KOPT-K1 (cell line): Measurements from ENCODE around the gene TCF19.
"Not testable (repeated sequence)": the region's sequence is repeated elsewhere in the genome, so short reads cannot be mapped to it uniquely, and the experiment has no call there.

ENCODE experiments used
- H3K27ac ChIP-seq: fragments of 200-600 bp; sonication (generic); 2 replicates; pipeline ENCODE4 v1.5.1; 2016; ENCODE audit warnings: antibody characterized with exemption, mild to moderate bottlenecking, low read depth, low read length; ENCODE audit not compliant: poor library complexity, severe bottlenecking
- H3K36me3 ChIP-seq: fragments of 200-600 bp; sonication (generic); 2 replicates; pipeline ENCODE4 v1.5.1; 2017; ENCODE audit warnings: antibody characterized with exemption, mild to moderate bottlenecking, low read length, moderate library complexity; ENCODE audit not compliant: insufficient read depth
- H3K9me3 ChIP-seq: fragments of 200-600 bp; sonication (generic); 2 replicates; pipeline ENCODE4 v1.5.1; 2017; ENCODE audit warnings: antibody characterized with exemption, low read length, mild to moderate bottlenecking; ENCODE audit not compliant: insufficient read depth, poor library complexity, severe bottlenecking

Gene TCF19

DNA sequence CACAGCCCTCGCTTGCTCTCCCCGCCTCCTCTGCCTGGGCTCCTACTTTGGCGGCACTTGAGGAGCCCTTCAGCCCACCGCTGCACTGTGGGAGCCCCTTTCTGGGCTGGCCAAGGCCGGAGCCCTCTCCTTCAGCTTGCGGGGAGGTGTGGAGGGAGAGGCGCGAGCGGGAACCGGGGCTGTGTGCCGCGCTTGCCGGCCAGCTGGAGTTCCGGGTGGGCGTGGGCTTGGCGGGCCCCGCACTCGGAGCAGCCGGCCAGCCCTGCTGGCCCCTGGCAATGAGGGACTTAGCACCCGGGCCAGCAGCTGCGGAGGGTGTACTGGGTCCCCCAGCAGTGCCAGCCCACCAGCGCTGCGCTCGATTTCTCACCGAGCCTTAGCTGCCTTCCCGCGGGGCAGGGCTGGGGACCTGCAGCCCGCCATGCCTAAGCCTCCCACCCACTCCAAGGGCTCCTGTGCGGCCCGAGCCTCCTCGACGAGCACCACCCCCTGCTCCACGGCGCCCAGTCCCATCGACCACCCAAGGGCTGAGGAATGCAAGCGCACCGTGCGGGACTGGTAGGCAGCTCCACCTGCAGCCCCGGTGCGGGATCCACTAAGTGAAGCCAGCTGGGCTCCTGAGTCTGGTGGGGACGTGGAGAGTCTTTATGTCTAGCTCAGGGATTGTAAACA lies 37.1 kb downstream of the TCF19 start:
- H3K9me3 ChIP-seq, H3K27ac ChIP-seq: not testable (repeated sequence)
- peaks cover 10% of the 10 kb centered on the region; the same call in 1 of the 2 replicates for H3K36me3 ChIP-seq

DNA sequence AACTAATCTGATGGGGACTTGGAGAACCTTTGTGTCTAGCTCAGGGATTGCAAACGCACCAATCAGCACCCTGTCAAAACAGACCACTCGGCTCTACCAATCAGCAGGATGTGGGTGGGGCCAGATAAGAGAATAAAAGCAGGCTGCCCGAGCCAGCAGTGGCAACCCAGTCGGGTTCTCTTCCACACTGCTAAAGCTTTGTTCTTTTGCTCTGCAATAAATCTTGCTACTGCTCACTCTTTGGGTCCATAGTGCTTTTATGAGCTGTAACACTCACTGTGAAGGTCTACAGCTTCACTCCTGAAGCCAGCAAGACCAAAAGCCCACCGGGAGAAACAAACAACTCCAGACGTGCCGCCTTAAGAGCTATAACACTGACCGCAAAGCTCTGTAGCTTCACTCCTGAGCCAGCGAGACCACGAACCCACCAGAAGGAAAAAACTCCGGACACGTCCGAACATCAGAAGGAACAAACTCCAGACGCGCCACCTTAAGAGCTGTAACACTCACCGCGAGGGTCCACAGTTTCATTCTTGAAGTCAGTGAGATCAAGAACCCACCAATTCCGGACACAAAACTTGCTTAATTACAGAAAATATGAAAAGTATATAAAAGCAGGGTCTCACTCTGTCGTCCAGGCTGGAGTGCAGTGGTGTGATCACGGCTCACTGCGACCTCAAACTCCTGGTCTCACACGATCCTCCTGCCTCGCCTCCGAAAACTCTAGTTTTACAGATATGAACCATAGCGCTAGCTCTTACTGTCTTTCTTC lies 38.0 kb downstream of the TCF19 start:
- Histone ChIP-seq H3K27ac (peak overlapping the region; percentile 97), H3K36me3 (peaks cover 12% of the 10 kb centered on the region; the same call in 1 of the 2 replicates)
- H3K9me3 ChIP-seq = not testable (repeated sequence)

GRCh38 chr6:31197559-31198305 lies 39.3 kb downstream of the TCF19 start:
- Histone ChIP-seq H3K9me3 (no peaks in the 10 kb centered on the region), H3K36me3 (peaks cover 12% of the 10 kb centered on the region; the same call in 1 of the 2 replicates), H3K27ac (peak overlapping the region; percentile 97)

DNA sequence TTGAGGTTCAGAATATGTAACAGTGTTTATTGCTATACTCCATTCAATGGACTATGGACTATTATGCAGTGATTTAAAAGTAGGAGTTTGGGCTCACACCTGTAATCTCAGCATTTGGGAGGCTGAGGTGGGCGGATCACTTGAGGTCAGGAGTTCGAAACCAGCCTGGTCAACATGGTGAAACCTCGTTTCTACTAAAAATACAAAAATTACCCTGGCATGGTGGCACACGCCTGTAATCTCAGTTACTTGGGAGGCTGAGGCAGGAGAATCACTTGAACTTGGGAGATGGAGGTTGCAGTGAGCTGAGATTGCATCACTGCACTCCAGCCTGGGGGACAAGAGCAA lies 40.7 kb downstream of the TCF19 start:
- not testable (repeated sequence) for H3K9me3 ChIP-seq
- peaks cover 12% of the 10 kb centered on the region; the same call in 1 of the 2 replicates for H3K36me3 ChIP-seq
- H3K27ac ChIP-seq = peak overlapping the region; percentile 97

GRCh38 chr6:31202259-31203166 lies 44.1 kb downstream of the TCF19 start:
- Histone ChIP-seq H3K27ac (peak overlapping the region; percentile 86), H3K36me3 (peaks cover 8% of the 10 kb centered on the region; the same call in 1 of the 2 replicates), H3K9me3 (no peaks in the 10 kb centered on the region)

DNA sequence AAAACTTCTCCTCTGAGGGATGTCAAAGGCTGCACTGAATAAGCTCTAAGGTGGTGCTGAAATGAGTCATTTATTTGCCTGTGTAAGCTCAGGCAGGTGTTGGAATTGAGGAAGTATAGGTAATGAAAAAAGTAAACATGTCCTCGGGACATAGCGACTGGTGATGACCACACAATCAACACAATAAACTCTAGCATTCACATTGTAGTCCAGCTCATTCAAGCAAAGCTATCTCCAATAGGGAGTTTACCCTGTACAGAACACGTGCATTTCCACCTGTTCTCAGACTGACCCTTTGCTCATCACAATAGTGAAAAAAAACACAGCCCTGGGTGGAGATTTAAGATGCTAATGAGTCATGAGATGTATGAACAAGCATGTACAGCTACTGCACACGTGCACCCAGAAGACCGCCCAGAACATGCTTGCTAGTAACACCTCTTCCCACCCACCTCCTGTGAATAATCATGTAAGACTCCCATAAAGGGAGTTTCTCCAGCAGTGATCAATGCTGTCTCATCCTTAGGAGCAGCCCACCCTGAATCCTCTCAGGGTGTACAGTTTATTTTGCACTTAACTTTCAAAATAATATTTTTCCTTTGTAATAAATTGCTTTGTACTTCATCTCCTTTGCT lies 45.1 kb downstream of the TCF19 start:
- Histone ChIP-seq H3K9me3 (no peaks in the 10 kb centered on the region), H3K36me3 (peaks cover 8% of the 10 kb centered on the region; the same call in 1 of the 2 replicates), H3K27ac (peak overlapping the region; percentile 86)

GRCh38 chr6:31204751-31205145 lies 46.4 kb downstream of the TCF19 start:
- H3K9me3 ChIP-seq = no peaks in the 10 kb centered on the region
- peaks cover 8% of the 10 kb centered on the region; the same call in 1 of the 2 replicates for H3K36me3 ChIP-seq
- H3K27ac ChIP-seq = peak overlapping the region; percentile 86

DNA sequence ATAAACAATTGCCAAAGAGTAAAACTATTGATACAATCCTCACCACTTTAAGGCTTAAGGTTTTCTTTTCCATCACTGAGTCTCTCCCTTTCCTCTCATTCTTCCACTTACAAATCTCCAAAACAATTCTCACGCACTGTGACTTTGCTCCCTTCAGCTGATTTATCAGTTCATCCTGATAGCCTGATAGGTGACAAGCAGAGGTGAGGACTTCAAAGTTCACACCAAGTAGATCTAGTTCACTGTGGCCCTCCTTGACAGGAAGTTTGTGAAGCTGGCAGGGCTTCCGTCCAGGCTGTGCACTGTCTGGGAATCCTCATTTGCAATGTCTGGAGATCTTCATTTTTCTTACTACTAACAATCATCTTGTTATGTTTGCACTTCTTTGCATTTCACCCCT lies 47.2 kb downstream of the TCF19 start:
- H3K9me3 ChIP-seq = no peaks in the 10 kb centered on the region
- peak overlapping the region; percentile 52 for H3K27ac ChIP-seq
- H3K36me3 ChIP-seq = no peaks in the 10 kb centered on the region

- H3K36me3 ChIP-seq = no peaks in the 10 kb centered on the region
- no peak overlapping the region for H3K27ac ChIP-seq
- no peaks in the 10 kb centered on the region for H3K9me3 ChIP-seq
These were observed 50.1 kb downstream of the TCF19 start for GRCh38 chr6:31208506-31208905.

- Histone ChIP-seq H3K9me3 (no peaks in the 10 kb centered on the region), H3K27ac (no peak overlapping the region)
These were observed 50.7 kb downstream of the TCF19 start for GRCh38 chr6:31209137-31209536.

DNA sequence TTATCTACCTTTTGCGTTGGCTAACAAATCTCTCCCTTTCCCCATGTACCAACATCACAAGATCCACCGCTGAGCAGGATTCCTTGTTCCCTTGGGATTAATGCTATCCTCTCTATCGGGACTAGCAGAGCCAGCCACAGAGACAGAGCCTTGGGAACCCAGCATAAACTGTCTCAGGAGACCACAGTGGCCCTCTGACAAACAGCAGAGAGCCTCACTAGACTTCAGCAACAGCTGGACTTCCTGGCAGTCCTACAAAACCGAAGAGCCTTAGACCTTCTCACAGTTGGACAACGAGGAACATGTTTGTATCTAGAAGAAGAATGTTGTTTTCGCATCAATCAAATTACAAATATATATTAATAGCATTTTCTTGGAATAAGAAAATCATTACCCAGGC lies 51.7 kb downstream of the TCF19 start:
- Histone ChIP-seq H3K27ac (no peak overlapping the region), H3K9me3 (no peaks in the 10 kb centered on the region), H3K36me3 (no peaks in the 10 kb centered on the region)

More at GRCh38 chr6:31209137-31209536, 50.7 kb downstream of the TCF19 start:
- H3K36me3 ChIP-seq = no peaks in the 10 kb centered on the region

DNA sequence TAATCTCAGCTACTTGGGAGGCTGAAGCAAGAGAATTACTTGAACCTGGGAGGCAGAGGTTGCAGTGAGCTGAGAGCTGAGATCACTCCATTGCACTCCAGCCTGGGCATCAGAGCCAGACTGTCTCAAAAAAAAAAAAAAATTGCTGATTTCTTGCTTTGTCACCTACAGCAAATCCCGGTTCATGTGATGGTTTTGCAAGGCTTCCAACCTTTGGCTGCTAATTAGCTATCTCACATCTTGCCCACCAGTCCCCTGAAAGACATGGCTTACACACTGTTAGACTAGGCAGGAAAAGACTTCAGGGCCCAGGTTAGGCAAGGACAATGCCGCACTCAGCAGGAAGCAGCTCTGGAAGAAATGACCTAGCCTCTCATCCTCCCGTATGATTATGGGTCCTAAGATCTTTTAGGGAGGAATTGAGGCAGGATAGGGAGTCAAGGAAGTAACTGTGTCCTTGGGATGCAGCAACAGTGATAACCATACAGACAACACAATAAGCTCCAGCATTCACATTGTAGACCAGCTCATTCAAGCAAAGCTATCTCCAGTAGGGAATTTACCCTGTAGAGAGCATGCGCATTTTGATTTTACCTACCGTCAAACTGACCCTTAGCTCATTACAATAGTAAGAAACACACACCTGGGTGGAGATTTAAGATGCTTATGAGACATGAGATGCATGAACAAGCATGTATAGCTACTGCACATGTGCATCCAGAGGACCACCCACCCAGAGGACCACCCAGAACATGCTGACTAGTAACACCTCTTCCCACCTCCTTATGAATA lies 52.5 kb downstream of the TCF19 start:
- H3K36me3 ChIP-seq = no peaks in the 10 kb centered on the region
- H3K9me3 ChIP-seq = no peaks in the 10 kb centered on the region
- no peak overlapping the region for H3K27ac ChIP-seq
